Esophagus muscularis mucosa (tissue), 4 donors: Measurements from ENCODE around the gene IGFLR1. TPM values are rescaled to one million over a fixed set of nuclear protein-coding genes. Genes with fewer than 3 reads are reported as not detected.

Experiments used
- DNase-seq: peaks from one replicate; pipeline ENCODE4 v3.0.0-alpha.2; 2017; ENCODE audit errors: extremely low spot score
- H3K27ac ChIP-seq, 4 donors: fragments of 200-600 bp; sonication (generic); replicated peaks in 1 of 4; 1 replicate in 3 of 4; 2 replicates in 1 of 4; pipeline ENCODE4 v1.5.1; 2016 to 2019; ENCODE audit warnings: mild to moderate bottlenecking in 1 of 4
- H3K27me3 ChIP-seq, 4 donors: fragments of 200-600 bp; sonication (generic); one replicate each; pipeline versions ENCODE4 v1.5.1 to v1.6.0; 2016 to 2019
- H3K36me3 ChIP-seq, 4 donors: fragments of 200-600 bp; sonication (generic); one replicate each; pipeline ENCODE4 v1.5.1; 2016 to 2019
- H3K4me1 ChIP-seq, 4 donors: fragments of 200-600 bp; sonication (generic); one replicate each; pipeline ENCODE4 v1.5.1; 2016 to 2019
- H3K4me3 ChIP-seq, 4 donors: fragments of 200-600 bp; sonication (generic); 1 replicate in 2 of 4; 2 replicates in 2 of 4; pipeline ENCODE4 v1.5.1; 2016 to 2019; ENCODE audit warnings: mild to moderate bottlenecking in 4 of 4, moderate library complexity in 1 of 4
- H3K9me3 ChIP-seq, 4 donors: fragments of 200-600 bp; sonication (generic); 1 replicate in 3 of 4; 2 replicates in 1 of 4; pipeline ENCODE4 v1.5.1; 2016 to 2019
- CTCF ChIP-seq, 3 experiments: fragments of 200-600 bp in 2 of 3; fragments of 450-650 bp in 1 of 3; sonication (generic) in 2 of 3; IDR thresholded peaks; one replicate each; pipeline ENCODE4 v1.5.1; 2017 to 2019; ENCODE audit warnings: antibody characterized with exemption in 3 of 3, mild to moderate bottlenecking in 2 of 3, moderate library complexity in 1 of 3
- EP300 ChIP-seq: sonication (generic); formaldehyde crosslinking; IDR thresholded peaks from one replicate; pipeline ENCODE4 v1.6.1; 2017; ENCODE audit warnings: antibody characterized with exemption
- POLR2A ChIP-seq: fragments of 450-650 bp; IDR thresholded peaks from one replicate; pipeline ENCODE4 v1.6.1; 2017; ENCODE audit warnings: antibody characterized with exemption, moderate library complexity, mild to moderate bottlenecking, low read depth
- POLR2AphosphoS5 ChIP-seq, 2 donors: sonication (generic); formaldehyde crosslinking; IDR thresholded peaks; one replicate each; pipeline ENCODE4 v1.6.1; 2017; ENCODE audit warnings: antibody characterized with exemption in 2 of 2
- WGBS: methylation state at CpG from one replicate; pipeline ENCODE4 v1.1.5; 2018; 5-methylcytosine and 5-hydroxymethylcytosine counted together
- intact Hi-C: fragments of 100-400 bp; cut with DNase I; formaldehyde crosslinking; loops from one replicate; pipeline ENCODE4 v1.15.1; 2023
- total RNA-seq, 4 donors: library from RNA; depleted of rRNA; stranded (reverse); fragments of >200 nt; gene quantifications; one replicate each; pipeline versions ENCODE4 v1.1.0 to v1.2.1, GENCODE V29; 2016

The IGFLR1 gene
- total RNA-seq, 4 donors from 2014 or later: 1.7 to 8.1 (median 5.9) TPM

- TF ChIP-seq EP300 (no peak), POLR2AphosphoS5 (IDR thresholded peaks at IDR 0.05) (no peak), CTCF (IDR thresholded peaks at IDR 0.05) (no peak), POLR2A (no peak)
- no peak for DNase-seq
- intact Hi-C loops: loop anchor here (10.0 kb wide), 1 partner anchor 108 kb away; no protein-coding TSS in a partner anchor
- Histone ChIP-seq H3K27ac (no peak overlapping the region), H3K36me3 (peaks cover 6 to 43% (median 33%) of the 10 kb centered on the region in 4 donors), H3K27me3 (no peaks in the 10 kb centered on the region), H3K4me3 (no peak overlapping the region), H3K4me1 (peaks cover 14 to 28% (median 20%) of the 10 kb centered on the region in 4 donors), H3K9me3 (no peaks in the 10 kb centered on the region)
- WGBS: 75% methylated on average over 17 of the region's 19 CpGs
These were observed 35.0 kb upstream of the IGFLR1 start for GRCh38 chr19:35777086-35777841.

- Histone ChIP-seq H3K36me3 (peaks cover 5 to 33% (median 25%) of the 10 kb centered on the region in 4 donors), H3K4me3 (peak overlapping the region; percentile 81 to 96 (median 90)), H3K9me3 (no peaks in the 10 kb centered on the region), H3K4me1 (peaks cover 14 to 28% (median 20%) of the 10 kb centered on the region in 4 donors), H3K27ac (peak overlapping the region in 1 of 4 donors; percentile 61), H3K27me3 (no peaks in the 10 kb centered on the region)
- no peak for TF ChIP-seq CTCF (IDR thresholded peaks at IDR 0.05)
- TF ChIP-seq POLR2A: no peak
- no peak for TF ChIP-seq POLR2AphosphoS5 (IDR thresholded peaks at IDR 0.05)
- TF ChIP-seq EP300: no peak
- intact Hi-C loops: loop anchor here (10.0 kb wide), 1 partner anchor 109 kb away; no protein-coding TSS in a partner anchor
- WGBS: 45% methylated on average over 12 of the region's 13 CpGs
- no peak for DNase-seq
These were observed 34.0 kb upstream of the IGFLR1 start for GRCh38 chr19:35776102-35776788.

- peak; percentile 100 for DNase-seq
- WGBS: 1% methylated on average over 21 of the region's 82 CpGs
- Histone ChIP-seq H3K9me3 (no peaks in the 10 kb centered on the region), H3K36me3 (peaks cover 0 to 26% (median 19%) of the 10 kb centered on the region in 4 donors), H3K4me3 (peak within 1 kb of the TSS; percentile 81 to 96 (median 90)), H3K27ac (peak within 1 kb of the TSS; percentile 52 to 70 (median 62)), H3K4me1 (peaks cover 14 to 28% (median 20%) of the 10 kb centered on the region in 4 donors), H3K27me3 (no peaks in the 10 kb centered on the region)
- intact Hi-C loops: loop anchor here (10.0 kb wide), 1 partner anchor 109 kb away; no protein-coding TSS in a partner anchor
- TF ChIP-seq EP300 (no peak), POLR2AphosphoS5 (IDR thresholded peaks at IDR 0.05) (peak; percentile 33 to 34), CTCF (IDR thresholded peaks at IDR 0.05) (no peak)
These were observed 33.2 kb upstream of the IGFLR1 start, which contains the start of gene ARHGAP33 for GRCh38 chr19:35775298-35776101. Gene ARHGAP33, plus strand, starts transcription at chr19:35775564. Its CDS starts 95 bp downstream, at chr19:35775659.

- H3K9me3 ChIP-seq: no peaks in the 10 kb centered on the region
- 8% methylated on average over 9 of the region's 9 CpGs for WGBS
- intact Hi-C loops: loop anchor here (10.0 kb wide), 1 partner anchor 110 kb away; no protein-coding TSS in a partner anchor
- TF ChIP-seq POLR2AphosphoS5 (IDR thresholded peaks at IDR 0.05) (no peak), EP300 (no peak), POLR2A (no peak), CTCF (IDR thresholded peaks at IDR 0.05) (no peak)
- H3K36me3 ChIP-seq: peaks cover 0 to 20% (median 13%) of the 10 kb centered on the region in 4 donors
- H3K4me3 ChIP-seq: peak overlapping the region; percentile 81 to 96 (median 90)
- no peaks in the 10 kb centered on the region for H3K27me3 ChIP-seq
- H3K4me1 ChIP-seq: peaks cover 14 to 28% (median 20%) of the 10 kb centered on the region in 4 donors
- DNase-seq: no peak
- no peak overlapping the region for H3K27ac ChIP-seq
These were observed 32.7 kb upstream of the IGFLR1 start for GRCh38 chr19:35775046-35775297.
